Ovary (tissue), 9 donors: ENCODE measurements around the gene DENND6B. TPM values are rescaled to one million over a fixed set of nuclear protein-coding genes. Genes with fewer than 3 reads are reported as not detected.

Experiments used
- DNase-seq, 5 donors: peaks; one replicate each; pipeline ENCODE4 v3.0.0-alpha.2; 2019 to 2020
- H3K27ac ChIP-seq, 2 donors: fragments of 200-600 bp; one replicate each; pipeline versions ENCODE4 v1.5.1 to v1.8.0; 2019 to 2022
- H3K27me3 ChIP-seq: fragments of 200-600 bp; one replicate; pipeline ENCODE4 v1.8.0; 2022
- H3K36me3 ChIP-seq: fragments of 200-600 bp; sonication (generic); one replicate; pipeline ENCODE4 v1.5.1; 2019
- H3K4me1 ChIP-seq: one replicate; pipeline ENCODE4 v1.8.1; 2013; ENCODE audit warnings: mild to moderate bottlenecking, moderate library complexity; ENCODE audit not compliant: insufficient read depth
- H3K4me3 ChIP-seq: fragments of 200-600 bp; sonication (generic); one replicate; pipeline ENCODE4 v1.5.1; 2017
- H3K9me3 ChIP-seq, 2 donors: fragments of 200-600 bp in 1 of 2; sonication (generic) in 1 of 2; one replicate each; pipeline versions ENCODE4 v1.5.1 to v1.8.1; 2013 to 2019; ENCODE audit warnings: mild to moderate bottlenecking in 1 of 2, moderate library complexity in 1 of 2
- EP300 ChIP-seq: sonication (generic); formaldehyde crosslinking; IDR thresholded peaks from one replicate; pipeline ENCODE4 v1.6.1; 2017; ENCODE audit warnings: antibody characterized with exemption
- POLR2A ChIP-seq: fragments of 450-650 bp; IDR thresholded peaks from one replicate; pipeline ENCODE4 v1.6.1; 2017; ENCODE audit warnings: antibody characterized with exemption, mild to moderate bottlenecking, moderate library complexity
- WGBS, 3 donors: extraction: QIAGEN DNeasy Blood & Tissue Kit in 1 of 3; methylation state at CpG; one replicate each; pipeline versions ENCODE4 v1.1.5 to v1.1.7; 2013 to 2017; 5-methylcytosine and 5-hydroxymethylcytosine counted together
- intact Hi-C, 4 donors: fragments of 100-400 bp; cut with DNase I; formaldehyde crosslinking; loops; one replicate each; pipeline versions ENCODE4 v1.11.0 to v1.15.1; 2022 to 2023
- polyA plus RNA-seq, 2 donors: library from polyadenylated mRNA; stranded (reverse); fragments of 200-250 nt in 1 of 2; fragments of 350-450 nt in 1 of 2; fragmentation: Illumina TruSeq in 1 of 2; extraction: RNeasy Lipid Tissue Mini Kit (QIAGEN cat#74804) in 1 of 2; gene quantifications; one replicate each; pipeline ENCODE4 v1.2.3, GENCODE V29; 2013 to 2014
- total RNA-seq, 7 donors: library from RNA; depleted of rRNA in 2 of 7; stranded (reverse); fragments of >200 nt in 2 of 7; fragmentation: NEBNext Ultra II Directional in 3 of 7; extraction: Animal tissue kit (Norgen Biotek cat#: 25700) in 3 of 7; gene quantifications; one replicate each; pipeline versions ENCODE4 v1.1.0 to v1.2.4, GENCODE V29; 2016 to 2023
- TF ChIP-seq, protein P1 (sequence below), 3 donors: fragments of 450-650 bp in 2 of 3; fragments of 200-600 bp in 1 of 3; IDR thresholded peaks; one replicate each; pipeline versions ENCODE4 v1.5.1 to v1.8.0; 2016 to 2022; ENCODE audit warnings: antibody characterized with exemption in 3 of 3, mild to moderate bottlenecking in 1 of 3
- donor health status: DM: no; HTN: no; CAD: no; lungs with moderate emphysema.
- donor health status: DM: no; HTN: no; CAD: no.
- donor health status: Bipolar disorder and iron deficiency.
- donor health status: DM: yes; HTN: yes; CAD: no.
- donor health status: DM: no; HTN: no; CAD: no.
- donor health status: DM: yes; HTN: yes; CAD: no.

The DENND6B gene
- total and polyA plus RNA-seq, 9 donors = 0.38 to 17.3 (median 5.6) TPM

DNA sequence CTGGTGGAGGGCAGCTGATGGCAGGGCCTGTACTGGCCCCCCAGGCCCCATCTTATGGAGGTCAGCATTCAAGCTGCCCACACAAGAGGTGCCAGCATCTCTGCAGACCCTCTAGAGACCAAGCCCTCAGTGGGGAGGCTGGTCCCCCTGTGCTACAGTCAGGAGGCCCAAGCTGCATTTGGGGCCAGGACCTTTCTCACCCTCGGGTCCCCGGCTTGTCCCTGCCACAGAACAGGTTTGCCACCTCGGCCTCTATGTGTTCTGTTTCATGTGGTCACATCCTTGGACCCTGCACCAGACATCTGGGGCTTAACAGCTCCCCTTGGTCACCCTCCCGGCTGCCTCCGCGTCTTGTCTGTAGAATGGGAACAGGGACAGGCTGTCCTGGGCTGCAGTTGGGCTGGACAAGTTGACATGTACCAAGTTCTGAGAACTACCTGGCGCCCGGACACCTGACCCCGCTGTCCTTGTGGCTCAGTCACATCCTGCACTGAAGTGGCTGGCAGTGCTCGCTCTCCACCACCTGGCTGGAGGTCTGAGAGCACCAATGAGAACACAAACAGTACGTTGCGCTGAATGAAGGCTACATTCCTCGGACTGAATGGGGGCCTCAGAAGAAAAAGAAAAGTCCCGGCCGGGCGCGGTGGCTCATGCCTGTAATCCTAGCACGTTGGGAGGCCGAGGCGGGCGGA lies 16.6 kb downstream of the DENND6B start:
- WGBS, 3 donors = 88 to 91% (median 88%) methylated on average over 21 of the region's 21 CpGs
- H3K36me3 ChIP-seq = no peaks in the 10 kb centered on the region

DNA sequence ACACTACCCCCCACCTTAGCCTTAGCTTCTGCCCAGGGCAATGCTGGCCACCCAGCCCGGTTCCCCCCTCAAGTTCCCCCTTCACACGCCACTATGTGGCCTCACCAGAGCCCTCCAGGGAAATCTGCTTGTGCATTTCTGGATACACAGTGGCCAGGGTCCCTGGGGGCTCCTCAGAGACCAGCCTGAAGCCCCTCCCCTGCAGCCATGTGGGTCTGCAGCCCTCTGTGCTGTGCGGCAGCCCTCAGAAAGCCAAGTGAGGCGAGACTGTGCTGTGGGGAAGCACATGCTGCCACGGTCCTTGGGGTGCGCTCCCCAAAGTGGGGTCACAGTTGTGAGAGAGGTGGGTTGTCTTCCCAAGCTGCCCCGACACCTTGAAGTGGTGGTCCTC lies 17.2 kb downstream of the DENND6B start:
- Histone ChIP-seq H3K4me1 (peaks cover 18% of the 10 kb centered on the region), H3K27ac (peak overlapping the region; percentile 57 to 70), H3K36me3 (no peaks in the 10 kb centered on the region), H3K27me3 (no peaks in the 10 kb centered on the region), H3K4me3 (no peak overlapping the region), H3K9me3 (no peaks in the 10 kb centered on the region)
- no peak for TF ChIP-seq POLR2A
- TF ChIP-seq, protein P1, sequence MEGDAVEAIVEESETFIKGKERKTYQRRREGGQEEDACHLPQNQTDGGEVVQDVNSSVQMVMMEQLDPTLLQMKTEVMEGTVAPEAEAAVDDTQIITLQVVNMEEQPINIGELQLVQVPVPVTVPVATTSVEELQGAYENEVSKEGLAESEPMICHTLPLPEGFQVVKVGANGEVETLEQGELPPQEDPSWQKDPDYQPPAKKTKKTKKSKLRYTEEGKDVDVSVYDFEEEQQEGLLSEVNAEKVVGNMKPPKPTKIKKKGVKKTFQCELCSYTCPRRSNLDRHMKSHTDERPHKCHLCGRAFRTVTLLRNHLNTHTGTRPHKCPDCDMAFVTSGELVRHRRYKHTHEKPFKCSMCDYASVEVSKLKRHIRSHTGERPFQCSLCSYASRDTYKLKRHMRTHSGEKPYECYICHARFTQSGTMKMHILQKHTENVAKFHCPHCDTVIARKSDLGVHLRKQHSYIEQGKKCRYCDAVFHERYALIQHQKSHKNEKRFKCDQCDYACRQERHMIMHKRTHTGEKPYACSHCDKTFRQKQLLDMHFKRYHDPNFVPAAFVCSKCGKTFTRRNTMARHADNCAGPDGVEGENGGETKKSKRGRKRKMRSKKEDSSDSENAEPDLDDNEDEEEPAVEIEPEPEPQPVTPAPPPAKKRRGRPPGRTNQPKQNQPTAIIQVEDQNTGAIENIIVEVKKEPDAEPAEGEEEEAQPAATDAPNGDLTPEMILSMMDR (IDR thresholded peaks at IDR 0.05) = no peak
- TF ChIP-seq EP300 = no peak
- WGBS, 3 donors = 70 to 80% (median 78%) methylated on average over 7 of the region's 7 CpGs
- intact Hi-C loops = no loop called here
- peak in 1 of 5 donors; percentile 34 for DNase-seq

More for the DNA sequence above, 16.6 kb downstream of the DENND6B start:
- Histone ChIP-seq H3K4me3 (no peak overlapping the region), H3K27me3 (no peaks in the 10 kb centered on the region), H3K27ac (peak overlapping the region in 1 of 2 donors; percentile 70), H3K9me3 (no peaks in the 10 kb centered on the region), H3K4me1 (peaks cover 13% of the 10 kb centered on the region)
- DNase-seq = peak in 2 of 5 donors; percentile 34 to 36
- intact Hi-C loops = no loop called here
- TF ChIP-seq EP300 (no peak), POLR2A (no peak)
- TF ChIP-seq, protein P1 (IDR thresholded peaks at IDR 0.05) = no peak

DNA sequence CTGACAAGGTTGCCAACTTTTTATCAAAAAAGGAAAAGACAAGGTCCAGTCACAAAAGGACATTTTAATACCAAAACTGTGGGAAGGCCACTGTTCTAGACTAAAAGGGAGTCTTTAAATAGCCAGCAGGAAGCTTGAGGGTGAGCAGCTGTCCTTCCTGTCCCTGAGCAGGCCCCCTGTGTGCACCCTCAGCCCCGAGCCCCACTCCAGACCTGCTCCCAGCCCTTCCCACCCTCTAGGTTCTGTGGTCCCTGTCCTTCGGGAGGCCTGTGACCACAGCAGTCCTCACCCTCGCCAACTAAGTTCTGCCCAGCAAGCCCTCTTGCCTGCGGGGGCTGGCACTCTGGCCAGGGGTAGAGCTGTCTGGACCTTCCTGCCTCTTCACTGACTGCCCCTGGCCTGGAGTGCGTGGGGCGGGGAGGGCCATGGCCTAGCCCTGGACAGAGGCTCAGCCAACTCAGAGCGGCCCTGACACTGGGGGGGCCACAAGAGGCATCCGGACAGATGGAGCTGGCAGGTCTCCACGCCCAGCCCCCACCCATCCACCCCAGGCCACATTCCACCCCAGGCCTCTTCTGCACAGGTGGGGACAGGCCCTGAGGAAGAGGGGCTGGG lies 17.7 kb downstream of the DENND6B start:
- H3K27ac ChIP-seq = peak overlapping the region; percentile 57 to 70
- DNase-seq = peak in 3 of 5 donors; percentile 39 to 65 (median 59)
- TF ChIP-seq, protein P1 (IDR thresholded peaks at IDR 0.05) = no peak
- H3K4me1 ChIP-seq = peaks cover 22% of the 10 kb centered on the region
- no peak overlapping the region for H3K4me3 ChIP-seq
- no peaks in the 10 kb centered on the region for H3K27me3 ChIP-seq
- no peaks in the 10 kb centered on the region for H3K36me3 ChIP-seq
- intact Hi-C loops = no loop called here
- 18 to 32% (median 27%) methylated on average over 9 of the region's 9 CpGs for WGBS, 3 donors
- H3K9me3 ChIP-seq = no peaks in the 10 kb centered on the region

DNA sequence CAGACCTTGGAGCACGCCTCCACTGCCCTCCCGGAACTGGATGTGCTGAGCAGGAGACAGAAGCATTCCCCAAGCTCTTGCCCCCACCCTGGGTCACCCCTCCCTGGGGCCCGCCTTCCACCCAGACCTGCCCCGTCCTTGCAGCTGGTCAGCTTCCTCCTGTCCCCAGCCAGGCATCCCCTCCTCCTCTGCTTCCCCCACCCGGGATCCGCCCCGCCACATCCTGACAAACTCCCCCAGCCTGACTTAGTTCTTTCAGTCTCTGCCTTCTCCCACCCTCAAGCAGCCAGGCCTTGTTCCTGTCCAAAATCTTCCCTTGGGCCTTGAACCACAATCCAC lies 18.2 kb downstream of the DENND6B start:
- no peak for TF ChIP-seq POLR2A
- TF ChIP-seq EP300 = no peak
- TF ChIP-seq, protein P1 (IDR thresholded peaks at IDR 0.05) = no peak
- Histone ChIP-seq H3K36me3 (no peaks in the 10 kb centered on the region), H3K4me1 (peaks cover 28% of the 10 kb centered on the region), H3K27me3 (no peaks in the 10 kb centered on the region), H3K27ac (peak overlapping the region; percentile 46 to 70), H3K4me3 (no peak overlapping the region), H3K9me3 (no peaks in the 10 kb centered on the region)
- WGBS, 3 donors = 6 to 8% (median 8%) methylated on average over 7 of the region's 7 CpGs
- peak; percentile 76 to 85 (median 78) for DNase-seq
- intact Hi-C loops = no loop called here
